ENCODE results near the gene TBR1. TPM values are rescaled to one million over a fixed set of nuclear protein-coding genes. Genes with fewer than 3 reads are reported as not detected.

TBR1 gene
- total RNA-seq, 2 donors from 2014 or later: not detected

DNA sequence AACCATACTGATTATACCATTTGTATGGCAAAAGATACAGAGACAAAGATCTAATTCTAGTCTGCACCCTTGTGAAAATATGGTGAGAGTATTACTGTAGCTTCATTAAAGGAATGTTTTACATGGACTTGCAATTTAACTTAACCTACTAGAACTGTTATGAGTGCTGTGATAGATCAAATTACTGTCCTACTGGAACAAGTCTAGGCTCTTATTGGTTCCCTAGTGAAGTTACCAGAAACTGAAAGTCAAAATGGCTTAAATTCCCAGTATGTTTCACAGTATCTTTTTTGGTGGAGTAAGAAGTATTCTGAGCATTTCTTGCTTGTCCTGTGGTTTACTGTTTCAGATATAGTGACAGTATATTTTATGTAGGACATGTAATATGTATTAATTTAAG, 3.8 kb upstream of the TBR1 start:
- intact Hi-C loops (cut with DNase I): no loop called here

GRCh38 chr2:161414042-161415033, 1.8 kb upstream of the TBR1 start:
- DNase-seq (ENCODE audit: low spot score): peak; percentile 79
- intact Hi-C loops (cut with DNase I): no loop called here

More for the DNA sequence above, 3.8 kb upstream of the TBR1 start:
- DNase-seq (ENCODE audit: low spot score): no peak

- intact Hi-C loops (cut with DNase I): no loop called here
- DNase-seq (ENCODE audit: low spot score): no peak
Measured at GRCh38 chr2:161415034-161415986, 787 bp upstream of the TBR1 start.

GRCh38 chr2:161416708-161417437, 776 bp downstream of the TBR1 start:
- intact Hi-C loops (cut with DNase I): no loop called here
- peak; percentile 83 for DNase-seq (ENCODE audit: low spot score)

- no peak for DNase-seq (ENCODE audit: low spot score)
- intact Hi-C loops (cut with DNase I): no loop called here
Measured at GRCh38 chr2:161417438-161418274, 1.6 kb downstream of the TBR1 start.

DNA sequence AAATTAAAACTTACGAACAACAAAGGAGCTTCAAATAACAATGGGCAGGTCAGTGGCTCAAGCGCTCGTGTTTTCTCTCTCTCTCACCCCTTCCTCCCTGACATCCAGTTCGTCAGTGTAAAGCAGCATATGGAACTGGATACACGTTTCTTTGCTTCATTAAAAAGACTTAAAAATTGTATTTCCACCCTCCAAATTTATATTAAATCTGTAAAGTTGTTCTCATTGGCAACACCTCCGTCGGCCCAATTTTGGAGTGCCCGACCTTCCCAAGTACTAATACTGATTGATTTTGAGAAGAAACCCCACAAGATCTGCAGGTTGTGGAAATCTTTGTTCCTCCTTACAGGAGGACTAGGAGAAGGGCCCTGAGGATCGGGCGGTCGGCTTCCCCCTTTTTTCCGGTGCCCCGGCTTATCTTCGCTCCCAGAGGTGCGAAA, 2.2 kb downstream of the TBR1 start:
- no peak for DNase-seq (ENCODE audit: low spot score)
- intact Hi-C loops (cut with DNase I): no loop called here

DNA sequence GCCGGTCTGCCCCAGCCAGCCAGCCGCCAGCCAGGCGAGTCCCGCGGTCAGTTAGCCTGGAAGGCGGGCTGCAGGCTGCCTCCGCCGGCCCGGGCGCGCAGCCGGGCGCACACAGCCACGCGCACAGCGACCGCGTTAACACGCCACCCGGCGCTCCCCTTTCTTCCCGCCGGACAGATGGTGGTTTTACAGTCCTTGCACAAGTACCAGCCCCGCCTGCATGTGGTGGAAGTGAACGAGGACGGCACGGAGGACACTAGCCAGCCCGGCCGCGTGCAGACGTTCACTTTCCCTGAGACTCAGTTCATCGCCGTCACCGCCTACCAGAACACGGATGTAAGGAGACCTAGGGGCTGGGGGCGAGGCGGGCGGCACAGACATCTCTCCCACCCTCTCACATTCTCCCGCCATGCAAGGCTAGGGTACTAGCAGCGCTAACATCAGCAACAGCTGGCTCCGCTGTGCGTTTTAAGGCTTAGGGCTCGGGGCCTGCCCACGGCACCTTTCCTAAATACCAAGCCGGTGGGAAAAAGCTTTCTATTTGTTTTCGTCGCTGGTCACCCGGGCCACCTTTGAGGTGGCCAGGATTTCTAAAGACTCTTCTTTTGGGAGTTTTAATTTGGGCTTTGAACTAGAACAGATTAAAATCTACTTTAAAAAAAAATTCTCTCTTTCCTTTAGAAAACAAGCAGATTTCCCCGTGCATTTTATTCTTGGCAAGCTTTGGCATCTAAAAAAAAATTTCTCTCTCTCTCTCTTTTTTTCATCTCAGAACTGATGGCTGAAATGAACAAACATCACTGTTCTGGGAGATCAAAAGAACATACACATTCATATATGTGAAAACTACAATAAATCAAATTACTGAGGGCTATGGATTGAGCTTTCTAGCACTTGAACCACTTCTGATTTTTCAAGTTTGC, 2.9 kb downstream of the TBR1 start:
- intact Hi-C loops (cut with DNase I): no loop called here
- DNase-seq (ENCODE audit: low spot score): no peak

- DNase-seq (ENCODE audit: low spot score): no peak
- intact Hi-C loops (cut with DNase I): no loop called here
Measured at GRCh38 chr2:161419638-161420190, 3.6 kb downstream of the TBR1 start.

DNA sequence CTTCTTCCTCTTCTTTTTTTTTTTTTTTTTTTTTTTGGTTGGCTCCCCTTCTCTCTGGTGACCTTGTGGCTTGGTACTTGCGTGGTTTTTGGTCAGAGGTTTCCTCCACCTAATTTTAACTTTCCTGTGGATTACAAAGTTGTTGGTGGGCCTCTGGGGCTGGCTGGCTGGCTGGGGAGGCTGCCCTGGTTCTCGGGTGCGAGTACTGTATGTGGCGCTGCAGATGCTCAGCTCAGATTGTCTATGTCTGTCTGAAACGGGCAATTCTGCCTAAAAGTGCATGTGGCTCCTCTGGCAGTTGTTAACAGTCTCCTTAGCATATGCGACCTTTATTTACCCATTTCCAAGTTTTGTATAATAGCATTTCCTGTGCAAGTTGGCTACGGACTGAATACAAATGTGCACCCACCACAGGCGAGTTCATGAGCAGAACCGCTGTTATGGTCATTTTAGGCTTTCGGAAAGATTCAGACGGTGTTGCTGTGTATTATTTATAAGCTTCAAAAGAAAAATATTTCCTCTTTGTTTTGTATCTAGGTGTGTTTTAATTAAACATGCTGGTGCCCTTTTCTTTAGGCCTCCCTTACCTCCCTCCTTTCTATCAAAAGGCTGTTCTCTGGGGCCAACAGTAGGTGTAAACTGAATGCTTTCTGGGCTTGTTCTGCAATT, 4.4 kb downstream of the TBR1 start:
- DNase-seq (ENCODE audit: low spot score): no peak
- intact Hi-C loops (cut with DNase I): no loop called here

- DNase-seq (ENCODE audit: low spot score): no peak
- intact Hi-C loops (cut with DNase I): no loop called here
Measured at GRCh38 chr2:161421686-161422085, 5.6 kb downstream of the TBR1 start.

- no peak for DNase-seq (ENCODE audit: low spot score)
Measured at GRCh38 chr2:161422816-161423403, 6.8 kb downstream of the TBR1 start.

GRCh38 chr2:161423421-161424393, 7.6 kb downstream of the TBR1 start:
- DNase-seq (ENCODE audit: low spot score): peak; percentile 79
- intact Hi-C loops (cut with DNase I): loop anchor here in 1 of 2 donors (1.0 kb wide), 1 partner anchor 42 kb away; no protein-coding TSS in a partner anchor

More at GRCh38 chr2:161422816-161423403, 6.8 kb downstream of the TBR1 start:
- intact Hi-C loops (cut with DNase I): loop anchor here in 1 of 2 donors (1.0 kb wide), 1 partner anchor 42 kb away; no protein-coding TSS in a partner anchor

- intact Hi-C loops (cut with DNase I): no loop called here
- DNase-seq (ENCODE audit: low spot score): peak; percentile 58
Measured at GRCh38 chr2:161424394-161424769, 8.3 kb downstream of the TBR1 start.

DNA sequence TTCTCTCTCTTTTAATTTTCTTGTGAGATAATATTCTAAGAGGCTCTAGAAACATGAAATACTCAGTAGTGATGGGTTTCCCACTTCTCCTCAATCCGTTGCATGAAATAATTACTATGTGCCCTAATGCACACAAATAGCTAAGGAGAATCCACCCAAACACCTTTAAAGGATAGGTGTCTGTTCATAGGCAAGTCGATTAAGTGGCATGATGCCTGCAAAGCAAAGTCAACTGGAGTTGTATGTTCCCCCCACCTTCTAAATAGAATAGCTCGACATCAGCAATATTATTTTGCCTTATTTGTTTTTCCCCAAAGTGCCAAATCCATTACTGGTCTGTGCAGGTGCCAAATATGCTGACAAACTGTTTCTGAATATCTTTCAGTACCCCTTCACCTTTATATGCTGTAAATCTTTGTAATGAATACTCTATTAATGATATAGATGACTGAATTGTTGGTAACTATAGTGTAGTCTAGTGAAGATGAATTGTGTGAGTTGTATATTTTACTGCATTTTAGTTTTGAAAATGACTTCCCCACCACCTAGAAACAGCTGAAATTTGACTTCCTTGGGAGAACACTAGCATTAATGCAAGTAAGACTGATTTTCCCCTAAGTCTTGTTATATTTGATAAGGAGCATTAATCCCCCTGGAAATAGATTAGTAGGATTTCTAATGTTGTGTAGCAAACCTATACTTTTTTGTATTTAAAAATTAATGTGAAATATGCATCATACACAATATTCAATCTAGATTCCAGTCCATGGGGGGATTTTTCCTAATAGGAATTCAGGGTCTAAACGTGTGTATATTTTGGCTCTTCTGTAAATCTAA, 9.0 kb downstream of the TBR1 start:
- intact Hi-C loops (cut with DNase I): no loop called here
- DNase-seq (ENCODE audit: low spot score): no peak

Measured in posterior vena cava (tissue), 2 donors.